ENCODE measurements around the gene GPR31. TPM values are rescaled to one million over a fixed set of nuclear protein-coding genes. Genes with fewer than 3 reads are reported as not detected.
"Not testable (repeated sequence)": the region's sequence is repeated elsewhere in the genome, so short reads cannot be mapped to it uniquely, and the experiment has no call there.

Gene GPR31
- total RNA-seq, 1 donor from 2014 or later, result not detected

DNA sequence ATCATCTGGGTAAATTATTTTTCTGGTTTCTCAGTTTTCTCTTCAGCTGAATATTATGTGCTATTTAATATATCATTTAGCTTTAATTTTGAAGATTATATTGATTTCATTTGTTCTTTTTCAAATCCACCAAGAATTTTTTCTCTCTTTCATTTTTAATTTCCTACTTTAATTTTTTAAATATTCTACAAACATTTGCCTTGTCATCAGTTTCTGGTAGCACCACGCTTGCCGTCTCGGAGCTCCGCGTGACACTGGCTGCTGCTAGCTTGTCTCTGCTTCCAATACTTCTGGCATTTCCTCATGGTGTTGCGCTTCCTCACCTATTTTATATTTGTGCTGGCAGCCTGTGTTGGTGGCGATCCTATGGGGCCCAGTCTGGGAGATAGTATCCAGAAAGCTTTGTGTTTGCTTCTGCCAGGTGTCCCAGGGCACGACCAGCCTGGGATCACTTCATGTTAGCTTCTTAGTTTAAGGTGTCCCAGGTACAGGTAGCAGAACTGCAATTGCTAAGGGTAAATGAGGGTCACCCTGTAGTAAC lies 33.3 kb upstream of the GPR31 start:
- not testable (repeated sequence) for H3K27me3 Mint-ChIP-seq (ENCODE audit: unreplicated experiment); DNase-seq (ENCODE audit: low spot score); H3K4me1 Mint-ChIP-seq (ENCODE audit: unreplicated experiment); H3K36me3 Mint-ChIP-seq (ENCODE audit: low read depth, unreplicated experiment); H3K9me3 Mint-ChIP-seq (ENCODE audit: unreplicated experiment); H3K27ac Mint-ChIP-seq (ENCODE audit: unreplicated experiment)
- H3K4me3 Mint-ChIP-seq (ENCODE audit: unreplicated experiment), result peak overlapping the region; percentile 82

DNA sequence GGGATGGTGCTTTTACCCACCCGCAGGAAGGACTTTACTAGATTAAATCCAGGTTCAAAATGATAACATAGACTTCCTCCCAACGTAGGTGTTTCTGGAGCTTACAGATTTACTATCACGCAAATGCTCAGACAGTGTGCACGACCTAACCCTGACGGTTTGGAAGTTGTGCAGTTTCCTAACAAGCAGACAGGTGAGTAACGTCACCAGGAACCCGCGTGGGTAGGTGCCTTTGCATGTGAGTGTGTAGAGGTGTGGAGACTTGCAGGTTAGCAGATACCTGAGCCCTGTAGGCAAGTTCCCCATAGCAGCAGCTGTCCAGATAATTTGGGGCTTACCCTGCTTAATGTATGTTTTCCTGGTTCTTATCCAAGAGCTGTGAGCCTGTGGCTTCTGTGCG lies 29.5 kb upstream of the GPR31 start:
- H3K27me3 Mint-ChIP-seq (ENCODE audit: unreplicated experiment); H3K4me1 Mint-ChIP-seq (ENCODE audit: unreplicated experiment); H3K27ac Mint-ChIP-seq (ENCODE audit: unreplicated experiment); H3K9me3 Mint-ChIP-seq (ENCODE audit: unreplicated experiment); H3K36me3 Mint-ChIP-seq (ENCODE audit: low read depth, unreplicated experiment); H3K4me3 Mint-ChIP-seq (ENCODE audit: unreplicated experiment); DNase-seq (ENCODE audit: low spot score): not testable (repeated sequence)

DNA sequence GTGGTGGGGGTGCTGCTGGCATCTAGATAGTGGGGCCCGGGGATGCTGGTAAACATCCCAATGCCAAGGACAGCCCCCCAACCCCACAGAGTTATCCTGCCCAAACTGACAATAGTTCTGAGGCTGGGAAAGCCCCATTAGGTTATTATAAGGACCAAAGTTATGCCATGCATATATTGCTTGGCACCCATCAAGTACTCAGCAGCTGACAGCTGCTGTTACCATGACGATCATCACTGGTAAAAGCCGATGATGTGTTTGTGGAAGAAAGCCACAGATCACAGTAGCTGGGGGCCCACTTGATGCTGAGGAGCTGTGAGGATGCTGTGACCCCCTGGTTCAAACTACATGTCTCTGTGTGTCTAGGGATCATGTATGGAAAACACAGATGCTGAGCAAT lies 27.3 kb upstream of the GPR31 start:
- H3K4me3 Mint-ChIP-seq (ENCODE audit: unreplicated experiment); H3K27ac Mint-ChIP-seq (ENCODE audit: unreplicated experiment); H3K4me1 Mint-ChIP-seq (ENCODE audit: unreplicated experiment); H3K36me3 Mint-ChIP-seq (ENCODE audit: low read depth, unreplicated experiment); DNase-seq (ENCODE audit: low spot score); H3K9me3 Mint-ChIP-seq (ENCODE audit: unreplicated experiment); H3K27me3 Mint-ChIP-seq (ENCODE audit: unreplicated experiment): not testable (repeated sequence)

DNA sequence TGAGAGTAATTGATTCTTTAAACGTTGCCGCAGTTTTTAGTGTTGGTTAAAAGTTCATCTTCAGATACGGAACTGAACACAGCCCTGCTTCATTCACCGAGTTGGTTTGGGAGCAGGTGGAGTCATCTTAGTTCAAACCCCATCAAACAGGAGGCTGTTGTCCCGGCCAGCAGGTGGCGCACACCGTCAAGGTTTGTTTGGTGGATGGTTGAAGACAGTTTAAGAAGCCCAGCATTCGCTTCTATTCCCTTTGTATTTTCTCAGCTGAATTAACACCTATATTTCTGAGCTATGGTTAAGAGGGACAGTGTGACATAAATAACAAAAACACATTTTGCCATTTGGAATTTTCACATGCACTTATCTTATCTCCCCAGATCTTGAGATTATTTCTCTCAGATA lies 25.1 kb upstream of the GPR31 start:
- not testable (repeated sequence) for H3K36me3 Mint-ChIP-seq (ENCODE audit: low read depth, unreplicated experiment); H3K9me3 Mint-ChIP-seq (ENCODE audit: unreplicated experiment); H3K4me1 Mint-ChIP-seq (ENCODE audit: unreplicated experiment); H3K27ac Mint-ChIP-seq (ENCODE audit: unreplicated experiment); DNase-seq (ENCODE audit: low spot score); H3K4me3 Mint-ChIP-seq (ENCODE audit: unreplicated experiment); H3K27me3 Mint-ChIP-seq (ENCODE audit: unreplicated experiment)

DNA sequence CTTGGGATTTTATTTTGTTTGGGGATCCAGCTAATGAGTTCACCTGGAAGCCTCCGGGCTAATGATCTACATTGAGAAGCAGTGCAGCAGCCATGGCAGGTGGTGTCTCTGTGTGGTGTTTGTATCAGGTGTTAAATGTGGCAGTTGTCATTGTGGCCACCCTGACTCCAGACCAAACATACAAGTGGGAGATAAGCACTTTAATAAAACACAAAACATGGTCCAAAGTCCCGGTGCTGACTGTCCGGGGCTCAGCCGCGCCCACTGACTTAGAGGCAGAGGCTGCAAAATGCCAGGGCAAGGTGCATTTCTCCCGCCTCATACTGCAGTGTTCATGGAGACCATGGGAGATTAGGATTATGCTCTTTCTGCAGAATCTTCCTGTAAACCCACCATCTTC lies 23.6 kb upstream of the GPR31 start:
- not testable (repeated sequence) for H3K4me1 Mint-ChIP-seq (ENCODE audit: unreplicated experiment); DNase-seq (ENCODE audit: low spot score); H3K27ac Mint-ChIP-seq (ENCODE audit: unreplicated experiment); H3K4me3 Mint-ChIP-seq (ENCODE audit: unreplicated experiment); H3K36me3 Mint-ChIP-seq (ENCODE audit: low read depth, unreplicated experiment); H3K27me3 Mint-ChIP-seq (ENCODE audit: unreplicated experiment); H3K9me3 Mint-ChIP-seq (ENCODE audit: unreplicated experiment)

DNA sequence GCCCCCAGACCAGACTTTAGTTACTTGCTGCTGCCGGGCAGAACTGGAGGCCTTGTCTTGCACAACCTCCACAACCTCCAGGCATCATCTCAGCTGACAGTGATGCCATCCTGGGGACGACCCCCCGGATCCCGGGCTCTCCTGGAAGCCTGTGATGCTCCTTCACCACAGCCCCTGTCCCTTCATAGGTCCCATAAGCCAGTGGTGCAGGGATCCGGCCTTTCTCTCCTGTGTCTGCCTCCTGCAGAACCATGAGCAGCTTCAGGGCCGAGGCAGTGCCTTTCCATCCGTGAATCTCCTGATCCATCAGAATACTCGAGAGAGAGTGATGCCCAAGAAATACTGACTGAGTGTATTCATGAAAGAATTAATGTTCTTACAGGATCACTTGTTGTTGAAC lies 22.3 kb upstream of the GPR31 start:
- H3K27ac Mint-ChIP-seq (ENCODE audit: unreplicated experiment); DNase-seq (ENCODE audit: low spot score); H3K4me1 Mint-ChIP-seq (ENCODE audit: unreplicated experiment); H3K27me3 Mint-ChIP-seq (ENCODE audit: unreplicated experiment); H3K4me3 Mint-ChIP-seq (ENCODE audit: unreplicated experiment); H3K9me3 Mint-ChIP-seq (ENCODE audit: unreplicated experiment); H3K36me3 Mint-ChIP-seq (ENCODE audit: low read depth, unreplicated experiment): not testable (repeated sequence)

DNA sequence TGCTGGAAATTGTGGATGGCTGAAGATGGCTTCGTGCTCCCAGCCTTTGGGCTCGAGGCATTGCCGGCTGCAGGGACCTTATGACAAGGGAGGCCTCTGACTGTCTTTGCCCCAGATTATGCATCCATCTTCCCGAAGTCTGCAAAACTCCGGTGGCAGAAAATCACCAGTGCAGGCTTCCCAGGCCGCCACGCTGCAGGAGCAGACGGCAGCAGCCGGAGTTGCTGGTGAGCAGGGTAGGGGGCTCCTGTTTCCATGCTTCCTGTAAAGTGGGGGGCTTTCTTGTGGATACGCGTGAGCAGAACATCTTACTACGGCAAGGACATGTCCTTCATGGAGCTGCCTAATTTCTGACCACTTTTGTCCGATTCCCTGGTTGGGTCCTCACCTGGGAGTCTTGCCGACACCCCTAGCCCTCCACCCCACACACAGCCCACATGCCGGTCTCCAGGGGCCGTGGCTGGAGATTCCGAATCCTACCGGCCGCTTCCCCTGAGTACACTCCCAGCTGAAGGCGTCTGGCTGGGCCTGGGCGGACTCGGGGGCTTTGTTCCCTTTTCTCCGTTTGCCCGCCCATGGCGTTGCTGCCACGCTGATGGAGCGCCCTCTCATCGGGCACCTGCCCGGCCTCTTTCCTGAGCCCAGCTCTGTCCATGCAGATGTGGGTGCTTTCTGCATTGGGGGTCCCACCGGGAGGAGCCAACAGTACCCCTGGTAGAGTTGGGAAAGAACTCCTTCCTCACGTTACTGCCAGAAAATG lies 21.3 kb upstream of the GPR31 start:
- H3K9me3 Mint-ChIP-seq (ENCODE audit: unreplicated experiment); H3K27me3 Mint-ChIP-seq (ENCODE audit: unreplicated experiment); H3K4me3 Mint-ChIP-seq (ENCODE audit: unreplicated experiment): not testable (repeated sequence)

DNA sequence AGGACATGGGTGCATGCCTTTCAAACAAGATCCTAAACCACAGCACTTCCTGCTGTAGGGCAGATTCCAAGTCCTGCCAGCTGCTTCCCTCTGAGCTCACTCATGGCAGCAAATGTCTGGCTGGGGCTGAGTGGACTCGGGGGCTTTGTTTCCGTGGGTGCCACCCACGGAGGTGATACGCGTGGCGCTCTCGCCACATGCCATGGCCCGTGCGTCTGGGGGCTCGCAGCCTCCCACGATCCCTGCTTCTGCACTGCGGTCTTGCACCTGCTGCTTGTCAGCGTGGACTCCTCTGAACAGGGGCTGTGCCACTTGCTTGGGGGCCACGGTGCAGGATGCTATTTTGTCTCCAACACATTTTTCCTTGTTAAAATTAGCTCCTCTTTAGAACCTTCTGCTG lies 19.5 kb upstream of the GPR31 start:
- not testable (repeated sequence) for H3K36me3 Mint-ChIP-seq (ENCODE audit: low read depth, unreplicated experiment); H3K4me3 Mint-ChIP-seq (ENCODE audit: unreplicated experiment); H3K27ac Mint-ChIP-seq (ENCODE audit: unreplicated experiment); DNase-seq (ENCODE audit: low spot score); H3K9me3 Mint-ChIP-seq (ENCODE audit: unreplicated experiment); H3K27me3 Mint-ChIP-seq (ENCODE audit: unreplicated experiment); H3K4me1 Mint-ChIP-seq (ENCODE audit: unreplicated experiment)

More for the DNA sequence above, 21.3 kb upstream of the GPR31 start:
- H3K27ac Mint-ChIP-seq (ENCODE audit: unreplicated experiment); H3K4me1 Mint-ChIP-seq (ENCODE audit: unreplicated experiment); DNase-seq (ENCODE audit: low spot score); H3K36me3 Mint-ChIP-seq (ENCODE audit: low read depth, unreplicated experiment): not testable (repeated sequence)

DNA sequence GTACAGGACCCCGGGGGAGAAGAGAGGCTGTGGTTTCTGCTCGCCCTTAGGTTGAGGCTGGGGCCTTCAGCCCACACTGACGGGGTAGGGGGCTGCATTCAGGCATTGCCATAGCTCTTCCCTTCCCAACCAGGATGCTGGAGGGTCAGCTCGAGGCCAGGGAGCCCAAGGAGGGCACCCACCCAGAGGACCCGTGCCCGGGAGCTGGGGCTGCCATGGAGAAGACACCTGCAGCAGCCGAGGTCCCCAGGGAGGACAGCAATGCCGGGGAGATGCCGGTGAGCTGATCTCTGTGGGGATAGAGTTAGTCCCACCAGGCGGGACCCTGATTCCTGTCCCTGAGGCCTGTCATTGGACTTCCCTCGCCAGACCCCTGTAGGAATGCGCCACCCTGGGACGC lies 14.2 kb upstream of the GPR31 start:
- not testable (repeated sequence) for H3K4me3 Mint-ChIP-seq (ENCODE audit: unreplicated experiment); H3K9me3 Mint-ChIP-seq (ENCODE audit: unreplicated experiment); H3K36me3 Mint-ChIP-seq (ENCODE audit: low read depth, unreplicated experiment); H3K27me3 Mint-ChIP-seq (ENCODE audit: unreplicated experiment); H3K4me1 Mint-ChIP-seq (ENCODE audit: unreplicated experiment); DNase-seq (ENCODE audit: low spot score); H3K27ac Mint-ChIP-seq (ENCODE audit: unreplicated experiment)

DNA sequence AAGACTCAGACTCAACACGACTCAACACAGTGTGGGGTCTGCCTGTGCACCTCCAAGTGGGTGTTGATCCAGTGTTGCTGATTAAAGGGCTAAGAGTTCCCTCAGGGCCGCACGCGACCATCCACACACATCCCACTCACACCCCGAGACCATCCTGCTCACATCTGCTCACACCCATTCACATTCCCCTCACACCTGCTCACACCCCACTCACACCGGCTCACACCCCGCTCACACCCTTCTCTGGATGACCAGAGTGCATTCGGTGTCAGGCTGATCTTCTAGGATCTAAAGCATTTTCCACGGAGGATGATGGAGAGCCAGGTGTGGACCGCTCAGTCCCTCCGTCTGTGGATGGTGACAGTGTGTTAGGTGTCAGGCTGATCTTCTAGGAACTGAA lies 13.5 kb upstream of the GPR31 start:
- not testable (repeated sequence) for H3K4me3 Mint-ChIP-seq (ENCODE audit: unreplicated experiment); H3K27ac Mint-ChIP-seq (ENCODE audit: unreplicated experiment); H3K27me3 Mint-ChIP-seq (ENCODE audit: unreplicated experiment); DNase-seq (ENCODE audit: low spot score); H3K9me3 Mint-ChIP-seq (ENCODE audit: unreplicated experiment); H3K36me3 Mint-ChIP-seq (ENCODE audit: low read depth, unreplicated experiment); H3K4me1 Mint-ChIP-seq (ENCODE audit: unreplicated experiment)

DNA sequence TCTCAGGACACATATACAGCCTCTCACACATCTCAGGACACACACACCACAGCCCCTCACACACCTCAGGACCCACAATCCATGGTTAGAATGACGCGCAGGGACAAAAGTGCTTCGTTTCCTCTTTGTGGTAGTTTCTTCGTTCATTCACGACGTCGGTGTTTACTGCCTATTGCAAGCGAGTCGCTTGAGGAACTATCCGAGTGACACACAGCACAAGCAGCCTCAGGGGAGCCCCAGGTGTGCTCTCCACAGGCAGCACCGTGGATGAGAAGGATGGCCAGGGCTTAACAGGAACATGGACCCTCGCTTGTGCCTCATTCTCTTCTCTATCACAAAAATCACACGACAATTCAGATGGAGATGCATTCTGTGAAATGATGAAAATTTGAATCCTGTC lies 12.1 kb upstream of the GPR31 start:
- H3K36me3 Mint-ChIP-seq (ENCODE audit: low read depth, unreplicated experiment); H3K9me3 Mint-ChIP-seq (ENCODE audit: unreplicated experiment); H3K27ac Mint-ChIP-seq (ENCODE audit: unreplicated experiment); H3K4me1 Mint-ChIP-seq (ENCODE audit: unreplicated experiment); H3K4me3 Mint-ChIP-seq (ENCODE audit: unreplicated experiment); DNase-seq (ENCODE audit: low spot score); H3K27me3 Mint-ChIP-seq (ENCODE audit: unreplicated experiment): not testable (repeated sequence)

DNA sequence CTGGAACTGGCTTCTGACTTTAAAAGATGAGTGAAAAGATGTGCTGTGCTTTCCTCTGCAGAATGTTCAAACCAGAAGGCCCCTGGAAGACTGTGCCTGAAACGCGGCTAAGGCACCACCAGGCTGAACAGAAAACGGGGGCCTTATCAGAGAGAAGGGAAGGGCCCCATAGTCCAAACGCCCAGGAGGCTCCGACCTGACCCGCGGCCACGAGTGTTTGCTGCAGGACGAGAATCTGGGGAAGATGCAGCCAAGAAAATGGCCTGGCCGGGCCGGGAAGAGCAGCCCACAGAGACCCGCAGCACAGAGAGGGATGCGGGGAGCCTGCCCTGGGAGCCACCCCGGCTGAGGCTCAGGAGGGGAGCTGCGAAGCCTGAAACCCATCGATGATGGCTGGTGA lies 10.5 kb upstream of the GPR31 start:
- H3K27ac Mint-ChIP-seq (ENCODE audit: unreplicated experiment); DNase-seq (ENCODE audit: low spot score); H3K27me3 Mint-ChIP-seq (ENCODE audit: unreplicated experiment): not testable (repeated sequence)

More for the DNA sequence above, 10.5 kb upstream of the GPR31 start:
- H3K36me3 Mint-ChIP-seq (ENCODE audit: low read depth, unreplicated experiment); H3K4me3 Mint-ChIP-seq (ENCODE audit: unreplicated experiment); H3K9me3 Mint-ChIP-seq (ENCODE audit: unreplicated experiment); H3K4me1 Mint-ChIP-seq (ENCODE audit: unreplicated experiment): not testable (repeated sequence)

Measured in endothelial cell (in vitro differentiated cells).